ENCODE data around the gene ARMC2.
A peak's percentile ranks its signal among the peaks of the same experiment; 100 is the strongest.

ARMC2 gene

GRCh38 chr6:108831104-108831503, 17.1 kb upstream of the ARMC2 start:
- H3K4me3 ChIP-seq (ENCODE audit: low read depth, low read length) = no peak overlapping the region
- no peak for DNase-seq (ENCODE audit: low read depth)
- TF ChIP-seq CTCF (IDR thresholded peaks at IDR 0.05; ENCODE audit: low read depth, low read length, missing control alignments) = no peak
- in situ Hi-C loops (cut with HindIII; ENCODE audit: low sequenced_read_pairs) = no loop called here

GRCh38 chr6:108832738-108833137, 15.5 kb upstream of the ARMC2 start:
- no peak for DNase-seq (ENCODE audit: low read depth)
- TF ChIP-seq CTCF (IDR thresholded peaks at IDR 0.05; ENCODE audit: low read depth, low read length, missing control alignments) = no peak
- H3K4me3 ChIP-seq (ENCODE audit: low read depth, low read length) = no peak overlapping the region
- in situ Hi-C loops (cut with HindIII; ENCODE audit: low sequenced_read_pairs) = no loop called here

GRCh38 chr6:108835218-108835850, 12.9 kb upstream of the ARMC2 start:
- H3K4me3 ChIP-seq (ENCODE audit: low read depth, low read length) = no peak overlapping the region
- in situ Hi-C loops (cut with HindIII; ENCODE audit: low sequenced_read_pairs) = no loop called here
- DNase-seq (ENCODE audit: low read depth) = peak; percentile 42
- TF ChIP-seq CTCF (IDR thresholded peaks at IDR 0.05; ENCODE audit: low read depth, low read length, missing control alignments) = peak; percentile 80

- DNase-seq (ENCODE audit: low read depth) = no peak
- in situ Hi-C loops (cut with HindIII; ENCODE audit: low sequenced_read_pairs) = no loop called here
- H3K4me3 ChIP-seq (ENCODE audit: low read depth, low read length) = no peak overlapping the region
- TF ChIP-seq CTCF (IDR thresholded peaks at IDR 0.05; ENCODE audit: low read depth, low read length, missing control alignments) = no peak
Observed at GRCh38 chr6:108836061-108836460, 12.2 kb upstream of the ARMC2 start.

- no peak overlapping the region for H3K4me3 ChIP-seq (ENCODE audit: low read depth, low read length)
- TF ChIP-seq CTCF (IDR thresholded peaks at IDR 0.05; ENCODE audit: low read depth, low read length, missing control alignments) = no peak
- in situ Hi-C loops (cut with HindIII; ENCODE audit: low sequenced_read_pairs) = no loop called here
- DNase-seq (ENCODE audit: low read depth) = no peak
Observed at GRCh38 chr6:108837236-108837971, 10.8 kb upstream of the ARMC2 start.

- in situ Hi-C loops (cut with HindIII; ENCODE audit: low sequenced_read_pairs) = no loop called here
- no peak overlapping the region for H3K4me3 ChIP-seq (ENCODE audit: low read depth, low read length)
- TF ChIP-seq CTCF (IDR thresholded peaks at IDR 0.05; ENCODE audit: low read depth, low read length, missing control alignments) = peak; percentile 53
- no peak for DNase-seq (ENCODE audit: low read depth)
Observed at GRCh38 chr6:108838101-108838717, 10.0 kb upstream of the ARMC2 start.

All from astrocyte of the cerebellum (primary cell).